K562 (cell line): ENCODE data around the gene ZNF574. TPM values are rescaled to one million over a fixed set of nuclear protein-coding genes. Genes with fewer than 3 reads are reported as not detected.

Experiments used
- GTF2E2 ChIP-seq: fragments of 200-800 bp; sonication (Bioruptor generic); IDR thresholded peaks from 2 replicates; pipeline ENCODE4 v1.6.1; 2016; ENCODE audit warnings: missing genetic modification characterization, missing compliant biosample characterization
- NFATC3 ChIP-seq: fragments of 450-650 bp; IDR thresholded peaks from 2 replicates; pipeline ENCODE4 v1.6.1; 2017; ENCODE audit warnings: mild to moderate bottlenecking
- ZNF134 ChIP-seq: fragments of 250-450 bp; sonication (Bioruptor Pico); conservative IDR thresholded peaks from 2 replicates; pipeline ENCODE4 v1.4.0; 2020
- ZNF143 ChIP-seq: sonication (generic); formaldehyde crosslinking; IDR thresholded peaks from 2 replicates; pipeline ENCODE4 v1.9.0; 2022; ENCODE audit warnings: mild to moderate bottlenecking, missing genetic modification reagents
- polyA plus RNA-seq, 8 experiments: library from polyadenylated mRNA; depleted of rRNA in 4 of 8; stranded (reverse) in 5 of 8; unstranded in 3 of 8; fragments of >200 nt; fragmentation: Nextera tagmentation in 2 of 8; fragmentation: Illumina TruSeq in 1 of 8; extraction: Ambion mirVana in 2 of 8; extraction: Trizol in 1 of 8; gene quantifications; 2 replicates each; pipeline versions ENCODE4 v1.2.1 to v1.2.3, GENCODE V29; 2011 to 2014; ENCODE audit warnings: inconsistent platforms in 1 of 8, missing spikeins in 1 of 8
- total RNA-seq, 7 experiments: library from RNA; depleted of rRNA in 6 of 7; stranded (reverse); fragments of >200 nt in 6 of 7; fragmentation: Illumina TruSeq in 2 of 7; extraction: Trizol in 2 of 7; gene quantifications; 2 replicates each; pipeline versions ENCODE4 v1.2.1 to v1.2.3, GENCODE V29; 2011 to 2021; ENCODE audit warnings: low replicate concordance in 1 of 7
- TF ChIP-seq, protein P1 (sequence below): fragments of 200-800 bp; sonication (Bioruptor generic); IDR thresholded peaks from 2 replicates; pipeline ENCODE4 v1.6.1; 2017; ENCODE audit warnings: missing genetic modification characterization, missing compliant biosample characterization
- TF ChIP-seq, protein P2 (sequence below): IDR thresholded peaks from 3 replicates; pipeline ENCODE4 v1.6.1; 2011; ENCODE audit warnings: borderline replicate concordance, mild to moderate bottlenecking, moderate library complexity; ENCODE audit not compliant: insufficient read length; ENCODE audit errors: extremely low read depth
- TF ChIP-seq, protein P3 (sequence below): fragments of 450-650 bp; IDR thresholded peaks from 2 replicates; pipeline ENCODE4 v1.7.0; 2016; ENCODE audit warnings: borderline replicate concordance
- TF ChIP-seq, protein P4 (sequence below): fragments of 250-450 bp; sonication (Bioruptor Pico); IDR thresholded peaks from 2 replicates; pipeline ENCODE4 v1.5.0; 2020; ENCODE audit warnings: mild to moderate bottlenecking, borderline replicate concordance
- TF ChIP-seq, protein P5 (sequence below): fragments of 250-450 bp; sonication (Bioruptor Pico); IDR thresholded peaks from 2 replicates; pipeline ENCODE4 v1.4.0; 2020
- TF ChIP-seq, protein P6 (sequence below), 2 experiments: fragments of 450-650 bp; conservative IDR thresholded peaks; 2 replicates each; pipeline ENCODE4 v1.6.1; 2017; ENCODE audit warnings: mild to moderate bottlenecking in 2 of 2, moderate library complexity in 2 of 2

The ZNF574 gene
- total and polyA plus RNA-seq, 9 of the 15 experiments (the other 6 are each of a cell fraction or from before 2014, with no cell fraction given) = 0.24 to 20.7 (median 8.4) TPM

DNA sequence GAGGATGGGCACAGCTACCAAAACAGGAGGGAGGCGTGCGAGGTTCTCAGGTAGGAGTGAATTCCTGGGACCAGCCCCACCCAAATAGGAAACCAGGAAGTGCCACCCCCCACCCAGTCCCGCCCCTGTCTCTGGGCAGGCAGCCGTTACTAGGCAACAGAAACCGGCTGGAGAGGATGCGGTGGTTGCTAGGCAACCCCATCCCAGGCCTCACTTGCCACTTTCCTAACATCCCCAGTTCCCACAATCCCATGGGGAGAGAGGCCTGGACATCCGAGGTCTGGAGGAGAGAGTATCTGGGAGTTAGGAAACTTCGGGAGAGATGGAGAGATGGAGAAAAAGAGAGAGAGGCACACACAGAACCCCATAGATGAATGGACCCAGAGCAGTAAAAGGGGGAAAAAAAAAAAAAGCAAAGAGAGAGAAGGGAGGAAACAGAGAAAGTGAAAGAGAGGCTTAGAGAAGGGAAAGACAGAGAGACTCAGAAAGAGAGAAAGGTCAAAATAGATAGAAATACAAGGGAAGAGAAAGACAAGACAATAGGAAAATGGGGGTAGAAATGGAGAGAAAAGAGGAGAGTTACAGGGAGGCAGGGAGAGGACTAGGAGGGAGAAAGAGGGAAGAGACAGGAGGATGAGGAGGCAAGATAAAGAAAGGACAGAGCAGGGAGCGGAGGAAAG lies 9.8 kb upstream of the ZNF574 start (continued):
- TF ChIP-seq, protein P1, sequence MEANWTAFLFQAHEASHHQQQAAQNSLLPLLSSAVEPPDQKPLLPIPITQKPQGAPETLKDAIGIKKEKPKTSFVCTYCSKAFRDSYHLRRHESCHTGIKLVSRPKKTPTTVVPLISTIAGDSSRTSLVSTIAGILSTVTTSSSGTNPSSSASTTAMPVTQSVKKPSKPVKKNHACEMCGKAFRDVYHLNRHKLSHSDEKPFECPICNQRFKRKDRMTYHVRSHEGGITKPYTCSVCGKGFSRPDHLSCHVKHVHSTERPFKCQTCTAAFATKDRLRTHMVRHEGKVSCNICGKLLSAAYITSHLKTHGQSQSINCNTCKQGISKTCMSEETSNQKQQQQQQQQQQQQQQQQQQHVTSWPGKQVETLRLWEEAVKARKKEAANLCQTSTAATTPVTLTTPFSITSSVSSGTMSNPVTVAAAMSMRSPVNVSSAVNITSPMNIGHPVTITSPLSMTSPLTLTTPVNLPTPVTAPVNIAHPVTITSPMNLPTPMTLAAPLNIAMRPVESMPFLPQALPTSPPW (CRISPR knock-in tag) = peak; percentile 41
- TF ChIP-seq, protein P2, sequence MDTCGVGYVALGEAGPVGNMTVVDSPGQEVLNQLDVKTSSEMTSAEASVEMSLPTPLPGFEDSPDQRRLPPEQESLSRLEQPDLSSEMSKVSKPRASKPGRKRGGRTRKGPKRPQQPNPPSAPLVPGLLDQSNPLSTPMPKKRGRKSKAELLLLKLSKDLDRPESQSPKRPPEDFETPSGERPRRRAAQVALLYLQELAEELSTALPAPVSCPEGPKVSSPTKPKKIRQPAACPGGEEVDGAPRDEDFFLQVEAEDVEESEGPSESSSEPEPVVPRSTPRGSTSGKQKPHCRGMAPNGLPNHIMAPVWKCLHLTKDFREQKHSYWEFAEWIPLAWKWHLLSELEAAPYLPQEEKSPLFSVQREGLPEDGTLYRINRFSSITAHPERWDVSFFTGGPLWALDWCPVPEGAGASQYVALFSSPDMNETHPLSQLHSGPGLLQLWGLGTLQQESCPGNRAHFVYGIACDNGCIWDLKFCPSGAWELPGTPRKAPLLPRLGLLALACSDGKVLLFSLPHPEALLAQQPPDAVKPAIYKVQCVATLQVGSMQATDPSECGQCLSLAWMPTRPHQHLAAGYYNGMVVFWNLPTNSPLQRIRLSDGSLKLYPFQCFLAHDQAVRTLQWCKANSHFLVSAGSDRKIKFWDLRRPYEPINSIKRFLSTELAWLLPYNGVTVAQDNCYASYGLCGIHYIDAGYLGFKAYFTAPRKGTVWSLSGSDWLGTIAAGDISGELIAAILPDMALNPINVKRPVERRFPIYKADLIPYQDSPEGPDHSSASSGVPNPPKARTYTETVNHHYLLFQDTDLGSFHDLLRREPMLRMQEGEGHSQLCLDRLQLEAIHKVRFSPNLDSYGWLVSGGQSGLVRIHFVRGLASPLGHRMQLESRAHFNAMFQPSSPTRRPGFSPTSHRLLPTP = no peak
- TF ChIP-seq, protein P3, sequence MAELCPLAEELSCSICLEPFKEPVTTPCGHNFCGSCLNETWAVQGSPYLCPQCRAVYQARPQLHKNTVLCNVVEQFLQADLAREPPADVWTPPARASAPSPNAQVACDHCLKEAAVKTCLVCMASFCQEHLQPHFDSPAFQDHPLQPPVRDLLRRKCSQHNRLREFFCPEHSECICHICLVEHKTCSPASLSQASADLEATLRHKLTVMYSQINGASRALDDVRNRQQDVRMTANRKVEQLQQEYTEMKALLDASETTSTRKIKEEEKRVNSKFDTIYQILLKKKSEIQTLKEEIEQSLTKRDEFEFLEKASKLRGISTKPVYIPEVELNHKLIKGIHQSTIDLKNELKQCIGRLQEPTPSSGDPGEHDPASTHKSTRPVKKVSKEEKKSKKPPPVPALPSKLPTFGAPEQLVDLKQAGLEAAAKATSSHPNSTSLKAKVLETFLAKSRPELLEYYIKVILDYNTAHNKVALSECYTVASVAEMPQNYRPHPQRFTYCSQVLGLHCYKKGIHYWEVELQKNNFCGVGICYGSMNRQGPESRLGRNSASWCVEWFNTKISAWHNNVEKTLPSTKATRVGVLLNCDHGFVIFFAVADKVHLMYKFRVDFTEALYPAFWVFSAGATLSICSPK = no peak
- TF ChIP-seq, protein P4, sequence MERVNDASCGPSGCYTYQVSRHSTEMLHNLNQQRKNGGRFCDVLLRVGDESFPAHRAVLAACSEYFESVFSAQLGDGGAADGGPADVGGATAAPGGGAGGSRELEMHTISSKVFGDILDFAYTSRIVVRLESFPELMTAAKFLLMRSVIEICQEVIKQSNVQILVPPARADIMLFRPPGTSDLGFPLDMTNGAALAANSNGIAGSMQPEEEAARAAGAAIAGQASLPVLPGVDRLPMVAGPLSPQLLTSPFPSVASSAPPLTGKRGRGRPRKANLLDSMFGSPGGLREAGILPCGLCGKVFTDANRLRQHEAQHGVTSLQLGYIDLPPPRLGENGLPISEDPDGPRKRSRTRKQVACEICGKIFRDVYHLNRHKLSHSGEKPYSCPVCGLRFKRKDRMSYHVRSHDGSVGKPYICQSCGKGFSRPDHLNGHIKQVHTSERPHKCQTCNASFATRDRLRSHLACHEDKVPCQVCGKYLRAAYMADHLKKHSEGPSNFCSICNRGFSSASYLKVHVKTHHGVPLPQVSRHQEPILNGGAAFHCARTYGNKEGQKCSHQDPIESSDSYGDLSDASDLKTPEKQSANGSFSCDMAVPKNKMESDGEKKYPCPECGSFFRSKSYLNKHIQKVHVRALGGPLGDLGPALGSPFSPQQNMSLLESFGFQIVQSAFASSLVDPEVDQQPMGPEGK (CRISPR knock-in tag) = no peak
- TF ChIP-seq ZNF134 (CRISPR knock-in tag) = no peak
- no peak for TF ChIP-seq NFATC3
- TF ChIP-seq, protein P5, sequence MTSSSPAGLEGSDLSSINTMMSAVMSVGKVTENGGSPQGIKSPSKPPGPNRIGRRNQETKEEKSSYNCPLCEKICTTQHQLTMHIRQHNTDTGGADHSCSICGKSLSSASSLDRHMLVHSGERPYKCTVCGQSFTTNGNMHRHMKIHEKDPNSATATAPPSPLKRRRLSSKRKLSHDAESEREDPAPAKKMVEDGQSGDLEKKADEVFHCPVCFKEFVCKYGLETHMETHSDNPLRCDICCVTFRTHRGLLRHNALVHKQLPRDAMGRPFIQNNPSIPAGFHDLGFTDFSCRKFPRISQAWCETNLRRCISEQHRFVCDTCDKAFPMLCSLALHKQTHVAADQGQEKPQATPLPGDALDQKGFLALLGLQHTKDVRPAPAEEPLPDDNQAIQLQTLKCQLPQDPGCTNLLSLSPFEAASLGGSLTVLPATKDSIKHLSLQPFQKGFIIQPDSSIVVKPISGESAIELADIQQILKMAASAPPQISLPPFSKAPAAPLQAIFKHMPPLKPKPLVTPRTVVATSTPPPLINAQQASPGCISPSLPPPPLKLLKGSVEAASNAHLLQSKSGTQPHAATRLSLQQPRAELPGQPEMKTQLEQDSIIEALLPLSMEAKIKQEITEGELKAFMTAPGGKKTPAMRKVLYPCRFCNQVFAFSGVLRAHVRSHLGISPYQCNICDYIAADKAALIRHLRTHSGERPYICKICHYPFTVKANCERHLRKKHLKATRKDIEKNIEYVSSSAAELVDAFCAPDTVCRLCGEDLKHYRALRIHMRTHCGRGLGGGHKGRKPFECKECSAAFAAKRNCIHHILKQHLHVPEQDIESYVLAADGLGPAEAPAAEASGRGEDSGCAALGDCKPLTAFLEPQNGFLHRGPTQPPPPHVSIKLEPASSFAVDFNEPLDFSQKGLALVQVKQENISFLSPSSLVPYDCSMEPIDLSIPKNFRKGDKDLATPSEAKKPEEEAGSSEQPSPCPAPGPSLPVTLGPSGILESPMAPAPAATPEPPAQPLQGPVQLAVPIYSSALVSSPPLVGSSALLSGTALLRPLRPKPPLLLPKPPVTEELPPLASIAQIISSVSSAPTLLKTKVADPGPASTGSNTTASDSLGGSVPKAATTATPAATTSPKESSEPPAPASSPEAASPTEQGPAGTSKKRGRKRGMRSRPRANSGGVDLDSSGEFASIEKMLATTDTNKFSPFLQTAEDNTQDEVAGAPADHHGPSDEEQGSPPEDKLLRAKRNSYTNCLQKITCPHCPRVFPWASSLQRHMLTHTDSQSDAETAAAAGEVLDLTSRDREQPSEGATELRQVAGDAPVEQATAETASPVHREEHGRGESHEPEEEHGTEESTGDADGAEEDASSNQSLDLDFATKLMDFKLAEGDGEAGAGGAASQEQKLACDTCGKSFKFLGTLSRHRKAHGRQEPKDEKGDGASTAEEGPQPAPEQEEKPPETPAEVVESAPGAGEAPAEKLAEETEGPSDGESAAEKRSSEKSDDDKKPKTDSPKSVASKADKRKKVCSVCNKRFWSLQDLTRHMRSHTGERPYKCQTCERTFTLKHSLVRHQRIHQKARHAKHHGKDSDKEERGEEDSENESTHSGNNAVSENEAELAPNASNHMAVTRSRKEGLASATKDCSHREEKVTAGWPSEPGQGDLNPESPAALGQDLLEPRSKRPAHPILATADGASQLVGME (CRISPR knock-in tag) = peak; percentile 93
- no peak for TF ChIP-seq ZNF143
- no peak for TF ChIP-seq GTF2E2 (tag)
- TF ChIP-seq, protein P6, sequence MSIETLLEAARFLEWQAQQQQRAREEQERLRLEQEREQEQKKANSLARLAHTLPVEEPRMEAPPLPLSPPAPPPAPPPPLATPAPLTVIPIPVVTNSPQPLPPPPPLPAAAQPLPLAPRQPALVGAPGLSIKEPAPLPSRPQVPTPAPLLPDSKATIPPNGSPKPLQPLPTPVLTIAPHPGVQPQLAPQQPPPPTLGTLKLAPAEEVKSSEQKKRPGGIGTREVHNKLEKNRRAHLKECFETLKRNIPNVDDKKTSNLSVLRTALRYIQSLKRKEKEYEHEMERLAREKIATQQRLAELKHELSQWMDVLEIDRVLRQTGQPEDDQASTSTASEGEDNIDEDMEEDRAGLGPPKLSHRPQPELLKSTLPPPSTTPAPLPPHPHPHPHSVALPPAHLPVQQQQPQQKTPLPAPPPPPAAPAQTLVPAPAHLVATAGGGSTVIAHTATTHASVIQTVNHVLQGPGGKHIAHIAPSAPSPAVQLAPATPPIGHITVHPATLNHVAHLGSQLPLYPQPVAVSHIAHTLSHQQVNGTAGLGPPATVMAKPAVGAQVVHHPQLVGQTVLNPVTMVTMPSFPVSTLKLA (conservative IDR thresholded peaks at IDR 0.05) = no peak
